ENCODE results near the gene TSFM. TPM values are rescaled to one million over a fixed set of nuclear protein-coding genes. Genes with fewer than 3 reads are reported as not detected.

Gene TSFM
- 10 to 100 TPM; 18.5 to 37.2 (median 24.7) TPM for total RNA-seq

DNA sequence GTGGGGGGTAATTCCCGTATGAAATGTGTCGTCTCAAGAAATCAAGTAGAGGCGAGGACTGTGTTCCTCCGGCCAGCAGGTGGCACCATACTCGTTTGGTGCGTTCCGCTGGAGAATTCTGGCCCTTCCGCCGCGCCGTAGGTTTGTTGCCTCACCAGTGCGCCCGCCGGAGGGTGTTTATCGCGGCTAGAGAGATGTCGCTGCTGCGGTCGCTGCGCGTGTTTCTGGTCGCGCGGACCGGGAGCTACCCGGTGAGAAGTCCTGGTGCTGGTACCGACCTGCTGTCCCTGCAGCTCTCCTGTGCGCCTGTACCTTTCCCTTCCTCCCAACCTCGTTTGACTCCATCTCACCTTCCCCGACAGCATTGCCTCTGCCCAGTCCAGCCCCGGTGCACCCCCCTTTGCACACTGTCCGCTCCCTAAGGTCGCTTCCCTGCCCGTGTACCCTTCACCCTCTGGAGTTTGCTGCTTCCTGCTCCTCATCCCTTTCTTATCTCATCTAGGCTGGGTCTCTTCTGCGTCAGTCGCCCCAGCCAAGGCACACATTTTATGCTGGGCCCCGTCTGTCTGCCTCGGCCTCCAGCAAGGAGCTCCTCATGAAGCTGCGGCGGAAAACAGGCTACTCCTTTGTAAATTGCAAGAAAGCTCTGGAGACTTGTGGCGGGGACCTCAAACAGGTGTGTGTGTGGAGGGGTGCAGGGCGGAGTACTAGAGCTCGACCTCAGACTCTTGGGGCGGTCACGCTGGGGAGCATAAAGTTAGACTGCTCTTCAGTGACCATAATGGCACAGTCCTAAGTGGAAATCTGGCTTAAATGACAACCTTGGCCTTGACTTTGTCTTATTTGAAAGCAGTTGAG, at the start of gene TSFM:
Gene TSFM, plus strand, starts transcription at position 180 of the 858 bp plus-strand sequence. Its CDS starts 15 bp downstream, at position 195.
- intact Hi-C loops (cut with DNase I): loop anchor here (10.0 kb wide), 1 partner anchor 52 kb away; no protein-coding TSS in a partner anchor
- no peaks in the 10 kb centered on the region for H3K9me3 ChIP-seq
- no peaks in the 10 kb centered on the region for H3K27me3 ChIP-seq
- H3K36me3 ChIP-seq: peaks cover 0 to 58% (median 0%) of the 10 kb centered on the region in 3 donors
- 0 to 1% methylated on average over 35 to 36 of the region's 45 CpGs for WGBS, 2 donors
- H3K27ac ChIP-seq: peak within 1 kb of the TSS; percentile 70 to 88 (median 82)
- H3K4me1 ChIP-seq: peaks cover 10 to 25% (median 16%) of the 10 kb centered on the region in 3 donors
- DNase-seq: peak; percentile 78
- peak within 1 kb of the TSS; percentile 73 to 95 (median 94) for H3K4me3 ChIP-seq
- TF ChIP-seq, protein P1, sequence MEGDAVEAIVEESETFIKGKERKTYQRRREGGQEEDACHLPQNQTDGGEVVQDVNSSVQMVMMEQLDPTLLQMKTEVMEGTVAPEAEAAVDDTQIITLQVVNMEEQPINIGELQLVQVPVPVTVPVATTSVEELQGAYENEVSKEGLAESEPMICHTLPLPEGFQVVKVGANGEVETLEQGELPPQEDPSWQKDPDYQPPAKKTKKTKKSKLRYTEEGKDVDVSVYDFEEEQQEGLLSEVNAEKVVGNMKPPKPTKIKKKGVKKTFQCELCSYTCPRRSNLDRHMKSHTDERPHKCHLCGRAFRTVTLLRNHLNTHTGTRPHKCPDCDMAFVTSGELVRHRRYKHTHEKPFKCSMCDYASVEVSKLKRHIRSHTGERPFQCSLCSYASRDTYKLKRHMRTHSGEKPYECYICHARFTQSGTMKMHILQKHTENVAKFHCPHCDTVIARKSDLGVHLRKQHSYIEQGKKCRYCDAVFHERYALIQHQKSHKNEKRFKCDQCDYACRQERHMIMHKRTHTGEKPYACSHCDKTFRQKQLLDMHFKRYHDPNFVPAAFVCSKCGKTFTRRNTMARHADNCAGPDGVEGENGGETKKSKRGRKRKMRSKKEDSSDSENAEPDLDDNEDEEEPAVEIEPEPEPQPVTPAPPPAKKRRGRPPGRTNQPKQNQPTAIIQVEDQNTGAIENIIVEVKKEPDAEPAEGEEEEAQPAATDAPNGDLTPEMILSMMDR (IDR thresholded peaks at IDR 0.05): peak; percentile 92 to 98 (median 96)
- TF ChIP-seq POLR2A (IDR thresholded peaks at IDR 0.05): peak in 2 of 4 donors; percentile 43 to 68

DNA sequence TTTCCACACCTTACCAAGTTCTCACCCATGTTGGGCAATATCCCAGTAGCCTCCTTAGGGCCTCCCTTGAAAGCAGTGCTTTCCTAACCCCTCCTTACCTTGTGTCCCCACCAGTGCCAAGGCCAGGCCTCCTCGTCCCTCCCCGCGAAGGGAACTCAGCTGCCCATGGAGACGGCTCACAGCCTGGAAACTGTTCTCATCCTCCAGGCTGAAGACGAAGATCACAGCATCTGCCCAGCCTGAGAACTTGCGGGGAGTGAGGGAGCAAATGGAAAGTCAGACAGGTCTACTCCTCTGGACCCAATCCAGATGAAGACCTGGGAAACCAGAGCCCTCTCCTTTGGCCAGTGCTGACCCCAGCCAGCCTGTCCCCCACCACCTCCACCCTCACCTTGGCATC, 48.7 kb upstream of the TSFM start:
- WGBS, 2 donors: 80 to 89% methylated on average over 1 to 5 of the region's 6 CpGs
- Histone ChIP-seq H3K36me3 (peaks cover 0 to 19% (median 0%) of the 10 kb centered on the region in 3 donors), H3K9me3 (no peaks in the 10 kb centered on the region), H3K27ac (no peak overlapping the region), H3K27me3 (peaks cover 23 to 74% (median 34%) of the 10 kb centered on the region in 4 donors), H3K4me3 (no peak overlapping the region), H3K4me1 (peaks cover 25 to 37% (median 27%) of the 10 kb centered on the region in 3 donors)
- intact Hi-C loops (cut with DNase I): no loop called here
- DNase-seq: no peak
- no peak for TF ChIP-seq POLR2A (IDR thresholded peaks at IDR 0.05)
- TF ChIP-seq, protein P1 (IDR thresholded peaks at IDR 0.05): no peak

DNA sequence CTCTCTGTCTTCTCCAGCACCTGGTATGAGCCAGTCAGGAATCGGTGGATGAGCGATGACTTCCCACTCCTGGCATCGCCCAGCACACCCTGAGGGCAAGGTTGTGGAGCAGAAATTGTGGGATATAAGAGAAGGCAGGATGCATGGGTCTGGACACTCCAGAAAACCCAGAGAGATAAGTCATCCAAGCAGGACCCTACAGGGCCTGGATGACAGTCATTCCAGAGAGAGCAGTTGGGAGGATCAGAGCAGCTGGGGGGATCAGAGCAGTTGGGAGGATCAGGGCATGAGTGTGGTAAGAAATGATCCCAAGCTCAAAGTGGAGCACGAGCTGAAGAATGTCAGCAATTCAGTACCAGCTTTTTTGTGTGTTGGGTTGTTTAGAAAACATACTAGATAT, 48.0 kb upstream of the TSFM start:
- H3K27me3 ChIP-seq: peaks cover 26 to 81% (median 36%) of the 10 kb centered on the region in 4 donors
- 35 to 64% methylated on average over 2 to 4 of the region's 4 CpGs for WGBS, 2 donors
- H3K4me3 ChIP-seq: no peak overlapping the region
- DNase-seq: no peak
- no peaks in the 10 kb centered on the region for H3K9me3 ChIP-seq
- peaks cover 0 to 19% (median 0%) of the 10 kb centered on the region in 3 donors for H3K36me3 ChIP-seq
- H3K4me1 ChIP-seq: peaks cover 25 to 40% (median 31%) of the 10 kb centered on the region in 3 donors
- intact Hi-C loops (cut with DNase I): no loop called here
- TF ChIP-seq, protein P1 (IDR thresholded peaks at IDR 0.05): no peak
- TF ChIP-seq POLR2A (IDR thresholded peaks at IDR 0.05): no peak
- H3K27ac ChIP-seq: no peak overlapping the region

DNA sequence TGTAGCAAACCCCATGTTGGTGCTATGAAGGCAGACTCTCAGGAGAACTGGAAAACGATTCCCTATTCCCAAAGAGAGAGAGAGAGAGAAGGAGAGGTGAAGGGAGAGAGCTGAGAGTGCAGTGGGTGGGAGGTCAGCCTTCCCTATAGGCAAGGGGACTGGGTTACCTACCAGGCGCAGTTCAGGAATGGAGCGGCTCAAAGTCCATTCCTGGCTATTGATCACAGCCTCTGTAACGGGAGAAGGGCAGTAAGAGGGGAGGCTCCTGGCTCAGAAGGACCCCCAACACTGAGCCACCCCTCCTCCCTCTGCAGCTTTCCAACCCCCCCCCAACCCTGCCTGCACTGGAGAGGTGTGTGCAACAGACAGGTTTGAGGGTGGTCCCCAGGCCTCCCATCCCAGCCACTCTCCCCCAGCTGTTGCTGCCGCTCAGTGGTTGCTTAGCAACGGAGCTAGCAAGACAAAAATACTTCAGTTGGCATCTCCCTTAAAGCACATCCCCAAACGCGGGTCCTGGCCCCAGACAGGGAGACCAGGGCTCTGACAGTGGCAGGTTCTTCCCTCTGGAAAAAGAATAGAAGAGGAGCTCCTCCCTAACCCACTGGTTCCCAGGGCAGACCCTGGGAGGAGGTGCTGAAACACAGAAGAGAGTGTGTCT, 47.3 kb upstream of the TSFM start:
- Histone ChIP-seq H3K9me3 (no peaks in the 10 kb centered on the region), H3K27me3 (peaks cover 26 to 88% (median 38%) of the 10 kb centered on the region in 4 donors), H3K4me3 (no peak overlapping the region), H3K27ac (no peak overlapping the region), H3K4me1 (peaks cover 25 to 40% (median 31%) of the 10 kb centered on the region in 3 donors), H3K36me3 (peaks cover 0 to 19% (median 0%) of the 10 kb centered on the region in 3 donors)
- intact Hi-C loops (cut with DNase I): no loop called here
- WGBS, 2 donors: 41 to 62% methylated on average over 4 to 6 of the region's 8 CpGs
- TF ChIP-seq, protein P1 (IDR thresholded peaks at IDR 0.05): no peak
- TF ChIP-seq POLR2A (IDR thresholded peaks at IDR 0.05): no peak
- DNase-seq: no peak
